HG03521 (cell line): ENCODE measurements around the gene HESX1.

Experiments used
- ATAC-seq: cut with Tn5 transposase; IDR thresholded peaks from one replicate; pipeline ENCODE4 v1.9.1; 2021; ENCODE audit warnings: mild to moderate bottlenecking, moderate library complexity; ENCODE audit not compliant: unreplicated experiment

The HESX1 gene

DNA sequence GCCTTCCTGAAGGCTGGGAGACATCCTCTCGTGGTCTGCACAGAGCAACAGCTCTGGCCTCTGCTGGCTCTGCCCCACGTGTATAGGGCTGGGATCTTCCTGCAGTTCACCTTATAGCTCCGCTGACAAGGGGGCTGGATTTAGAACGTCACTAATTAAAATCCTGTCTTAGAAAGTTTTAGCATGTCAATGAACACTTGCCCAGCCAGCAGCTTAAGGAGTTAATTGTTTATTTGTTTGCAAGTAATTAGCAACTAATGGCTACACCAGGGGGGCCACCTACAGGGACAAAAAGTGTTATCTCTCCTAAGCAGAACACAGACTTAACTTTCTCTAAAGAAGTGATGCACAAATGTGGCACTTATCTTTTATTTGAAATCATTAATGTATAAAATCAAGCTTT, at the start of gene HESX1:
Gene HESX1, minus strand, starts transcription at position 84 of the 403 bp plus-strand sequence. Its CDS starts 60 bp downstream, at position 24.
- no peak for ATAC-seq

DNA sequence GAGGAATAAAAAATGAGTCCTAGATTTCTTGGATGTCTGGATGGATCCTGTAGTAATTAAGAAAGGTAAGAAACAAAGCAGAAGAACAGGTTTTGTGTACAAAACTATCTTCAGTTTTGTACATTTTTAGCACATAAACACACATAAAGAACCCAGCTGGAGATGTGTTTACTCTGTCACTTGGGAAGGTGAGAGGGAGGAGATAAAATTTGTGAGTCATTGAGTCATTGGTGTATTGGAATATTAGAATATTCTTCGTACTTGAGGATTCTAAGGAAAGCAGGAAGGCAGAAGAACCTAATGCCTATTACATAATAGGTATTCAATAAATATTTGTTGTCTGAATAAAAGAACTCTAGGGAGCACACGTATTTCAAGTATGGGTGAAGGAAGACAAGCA, 45.2 kb upstream of the HESX1 start:
- ATAC-seq, result no peak

DNA sequence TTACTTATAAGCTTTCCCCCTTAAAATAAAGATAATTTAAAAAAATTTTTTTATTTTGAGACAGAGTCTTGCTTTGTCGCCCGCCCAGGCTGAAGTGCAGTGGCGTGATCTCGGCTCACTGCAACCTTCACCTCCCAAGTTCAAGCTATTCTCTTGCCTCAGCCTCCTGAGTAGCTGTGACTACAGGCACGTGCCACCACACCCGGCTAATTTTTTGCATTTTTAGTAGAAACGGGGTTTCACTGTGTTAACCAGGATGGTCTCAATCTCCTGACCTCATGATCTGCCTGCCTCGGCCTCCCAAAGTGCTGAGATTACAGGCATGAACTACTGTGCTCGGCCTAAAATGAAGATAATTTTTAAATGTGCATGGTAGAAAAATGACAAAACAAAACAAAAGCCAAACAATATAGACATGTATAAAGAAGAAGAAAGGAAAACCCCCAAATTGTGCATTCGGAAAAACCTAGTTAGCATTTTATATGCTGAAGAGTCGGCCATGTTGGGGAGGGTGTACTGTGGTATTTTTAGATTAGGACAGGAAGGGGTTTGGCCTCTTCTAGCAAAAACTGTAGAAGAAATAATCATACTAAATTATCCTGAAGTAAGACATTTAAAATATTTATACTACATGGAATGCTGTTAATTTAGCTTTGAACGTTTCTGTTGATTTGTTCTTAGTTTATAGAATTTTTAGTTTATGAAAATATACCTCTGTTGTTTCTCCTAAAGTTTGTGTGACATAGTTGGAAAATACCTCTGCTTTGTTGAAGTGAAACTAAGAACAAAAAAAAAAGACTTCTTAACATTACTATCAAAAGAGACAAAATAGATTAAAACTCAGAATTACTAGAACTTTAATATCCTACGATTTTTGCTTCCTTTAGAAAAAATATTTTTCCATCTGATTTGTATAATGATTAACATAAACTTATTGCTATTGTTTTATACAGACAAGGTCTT, 35.1 kb upstream of the HESX1 start:
- ATAC-seq, result no peak

DNA sequence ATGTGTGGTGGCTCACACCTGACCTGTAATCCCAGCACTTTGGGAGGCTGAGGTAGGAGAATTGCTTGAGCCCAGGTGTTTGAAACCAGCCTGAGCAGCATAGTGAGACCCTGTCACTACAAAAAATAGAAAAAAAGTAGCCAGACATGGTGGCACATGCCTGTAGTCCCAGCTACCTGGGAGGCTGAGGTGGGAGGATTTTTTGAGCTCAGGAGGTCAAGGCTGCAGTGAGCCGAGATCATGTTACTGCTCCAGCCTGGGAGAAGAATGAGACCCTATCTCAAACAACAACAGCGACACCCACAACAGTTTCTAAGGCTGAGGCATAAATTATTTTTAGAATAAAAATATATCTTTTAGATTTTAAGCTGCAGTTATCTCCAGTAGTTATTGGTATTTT, 34.0 kb upstream of the HESX1 start:
- ATAC-seq, result no peak

DNA sequence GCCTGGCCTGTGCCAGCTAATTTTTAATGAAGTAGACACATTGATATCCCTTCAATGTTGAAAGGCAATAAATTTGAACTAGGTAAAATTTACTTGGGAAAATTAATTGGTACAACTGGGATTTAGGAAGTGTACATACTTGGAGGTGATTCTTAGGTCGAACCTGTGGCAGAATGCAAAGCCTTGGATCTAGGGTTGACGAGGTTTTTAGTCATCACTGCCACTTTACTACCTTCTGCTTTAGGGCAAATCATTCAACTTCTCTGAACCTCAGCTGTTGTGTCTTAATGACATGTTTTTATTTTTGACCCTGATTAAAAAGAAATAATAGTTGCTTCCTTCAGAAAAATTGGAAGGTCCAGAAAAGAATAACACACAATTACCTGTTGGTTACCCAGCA, 30.2 kb upstream of the HESX1 start:
- ATAC-seq, result no peak

DNA sequence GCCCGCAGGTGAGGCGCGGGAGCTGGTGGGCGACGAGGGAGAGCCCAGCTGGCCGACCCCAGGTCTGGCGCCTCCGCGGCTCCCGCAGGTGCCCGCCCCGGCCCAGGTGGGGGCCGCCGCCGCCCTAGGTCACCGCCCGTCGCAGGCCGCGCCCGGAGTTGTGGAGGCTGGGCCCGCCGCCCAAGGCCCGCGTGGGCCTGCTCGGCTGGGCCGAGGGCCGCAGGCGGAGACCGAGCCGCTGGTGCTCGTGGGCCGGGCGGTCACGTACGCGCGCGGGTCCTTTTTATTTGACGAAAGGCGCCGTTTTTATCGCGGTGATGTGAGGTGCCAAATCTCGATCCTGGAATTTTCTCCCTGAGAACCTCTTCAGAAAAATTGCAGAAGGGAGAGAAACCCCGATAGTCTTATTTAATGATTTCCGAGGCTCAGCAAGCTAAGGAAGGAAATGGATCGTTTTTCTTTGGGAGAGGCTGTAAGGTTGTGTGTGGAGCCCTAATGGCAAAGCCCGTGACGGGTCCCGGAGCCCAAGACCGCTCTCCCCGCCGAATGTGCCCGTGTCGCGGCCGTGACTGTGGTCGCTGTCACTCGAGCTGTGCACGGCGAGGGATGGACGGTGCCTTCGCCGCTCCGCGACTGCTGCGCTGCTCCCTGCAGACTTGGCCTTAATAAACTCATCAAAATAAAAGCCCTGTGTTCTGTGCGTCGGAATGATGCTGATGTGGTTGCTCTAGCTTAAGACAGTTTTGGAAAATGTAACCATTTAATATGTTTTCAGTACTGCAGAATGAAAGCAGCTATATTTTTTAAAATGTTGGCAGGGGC, 28.4 kb upstream of the HESX1 start:
- peak; percentile 28 for ATAC-seq

DNA sequence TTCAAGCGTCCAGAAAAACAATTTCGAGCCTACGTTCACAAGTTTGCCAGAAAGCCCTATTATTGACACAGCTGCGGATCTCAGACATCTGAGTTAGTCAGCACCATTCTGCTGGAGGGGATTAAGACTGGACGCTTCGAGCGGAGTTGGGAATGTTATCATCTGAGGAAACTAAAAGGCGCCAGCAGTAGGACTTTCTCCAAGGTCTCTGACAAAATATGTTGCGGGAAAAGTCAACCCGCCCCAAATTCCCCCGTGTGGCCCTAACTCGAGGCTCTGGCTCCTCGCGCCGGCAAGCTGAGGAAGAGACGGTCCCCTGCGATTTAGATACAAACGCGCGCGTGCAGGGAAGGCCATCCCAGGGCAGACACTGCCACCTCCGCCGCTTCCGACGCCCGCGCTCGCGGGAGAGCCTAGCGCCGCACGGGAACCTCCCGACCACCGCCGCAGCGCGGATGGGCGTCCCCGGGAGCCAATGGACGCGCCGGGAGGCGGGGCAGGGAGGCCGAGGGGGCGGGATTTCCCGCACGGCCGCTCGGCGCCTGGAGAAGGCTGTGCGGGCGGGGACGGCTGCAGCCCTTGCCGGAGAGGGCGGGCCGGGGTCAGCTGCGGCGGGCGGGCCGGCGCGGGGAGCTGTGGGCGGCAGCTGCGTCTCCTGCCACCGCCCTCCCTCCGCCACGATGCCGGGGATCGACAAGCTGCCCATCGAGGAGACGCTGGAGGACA, 27.6 kb upstream of the HESX1 start, which contains the start of gene APPL1:
Gene APPL1, plus strand, starts transcription at position 526 of the 726 bp plus-strand sequence. Its CDS starts 155 bp downstream, at position 681.
- ATAC-seq, result peak; percentile 95

DNA sequence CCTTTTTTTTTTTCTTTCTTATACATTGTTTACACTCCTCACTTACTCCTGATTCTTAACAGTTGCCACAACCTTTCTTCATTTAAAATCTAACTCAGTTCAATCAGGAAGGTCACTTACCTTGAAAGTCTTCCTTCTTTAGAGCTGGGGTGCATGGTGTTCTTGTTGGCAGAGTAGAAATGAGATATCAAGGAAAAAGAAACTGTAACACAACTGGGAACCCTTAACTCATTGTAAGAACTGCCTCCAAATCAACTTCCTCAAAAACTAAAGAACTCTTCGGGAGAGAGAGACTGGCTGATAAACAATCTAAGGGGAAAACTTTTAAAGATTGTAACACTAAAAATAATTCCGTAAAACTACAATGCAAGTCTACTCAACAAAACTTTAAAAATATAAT, 26.4 kb upstream of the HESX1 start:
- no peak for ATAC-seq

DNA sequence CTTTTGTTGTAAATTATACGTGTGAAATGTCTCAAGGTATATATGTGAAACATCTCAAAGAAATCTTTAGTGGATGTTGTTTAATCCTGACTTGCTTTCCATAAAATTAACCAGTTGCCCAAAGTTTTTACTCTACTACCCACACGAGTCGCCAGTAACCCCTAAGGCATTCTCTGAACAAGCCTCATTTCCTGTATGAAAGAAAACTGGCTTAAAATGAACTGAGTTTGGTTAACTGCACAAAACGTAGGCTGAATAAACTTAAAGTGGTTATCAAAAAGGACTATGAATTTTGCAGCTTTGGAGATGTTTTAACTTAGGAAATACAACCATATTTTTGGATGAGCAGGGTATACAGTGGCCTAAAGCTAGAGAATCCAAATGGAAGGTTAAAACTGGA, 25.1 kb upstream of the HESX1 start:
- no peak for ATAC-seq

DNA sequence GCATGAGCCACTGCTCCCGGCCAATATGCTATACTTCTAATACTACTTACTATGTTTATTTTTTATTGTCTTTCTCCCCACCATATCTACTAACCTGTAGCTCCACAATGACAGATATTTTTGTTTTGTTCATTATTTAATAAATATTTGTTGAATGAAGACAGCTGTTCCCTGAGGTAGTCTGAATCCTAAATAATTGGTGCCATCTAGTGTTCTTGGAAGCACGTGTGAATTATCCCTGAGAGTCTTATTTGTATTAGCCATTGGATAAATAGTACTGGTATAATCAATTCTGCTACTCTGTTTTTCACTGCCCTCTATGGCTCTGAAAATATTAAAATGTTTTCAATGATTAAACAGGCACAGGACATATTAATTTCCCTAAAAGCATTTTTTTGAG, 22.1 kb upstream of the HESX1 start:
- ATAC-seq, result no peak

DNA sequence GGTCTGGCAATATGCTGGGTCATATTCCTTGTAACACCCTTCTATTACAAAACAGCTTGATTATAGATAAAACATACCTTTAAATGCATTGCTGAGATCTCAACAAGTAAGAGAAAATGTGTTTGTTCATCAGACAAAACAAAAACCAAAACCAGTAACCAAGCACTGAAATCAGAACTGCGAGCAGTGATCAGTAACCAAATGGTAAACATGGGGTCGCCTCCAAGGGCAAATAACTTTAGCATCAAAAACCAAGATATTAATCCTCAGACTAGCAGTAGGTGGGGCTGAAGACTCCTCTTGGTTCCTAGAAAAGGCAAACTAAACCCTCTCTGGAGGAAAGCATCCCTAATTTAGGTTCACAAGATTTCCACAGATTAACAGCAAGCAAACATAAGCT, 6.6 kb upstream of the HESX1 start:
- ATAC-seq, result no peak

DNA sequence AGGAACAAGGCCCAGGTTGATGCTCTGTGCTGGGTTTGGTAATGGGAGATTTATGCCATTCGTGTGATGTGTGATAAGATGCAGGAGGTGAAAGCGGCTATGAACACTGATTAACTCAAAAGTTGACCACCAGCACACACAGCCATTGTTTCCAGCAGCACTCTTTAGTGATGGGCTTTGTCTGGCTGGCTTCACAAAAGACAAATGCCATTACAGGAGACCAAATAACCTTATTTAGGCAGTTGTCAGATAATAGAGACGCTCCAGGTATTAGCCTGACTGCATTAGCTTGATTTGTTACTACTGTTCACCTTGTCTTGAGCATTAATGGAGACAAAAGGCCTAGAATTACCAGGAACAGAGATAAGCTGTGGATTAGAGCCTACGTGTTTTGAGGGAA, 5.1 kb downstream of the HESX1 start:
- ATAC-seq, result no peak

DNA sequence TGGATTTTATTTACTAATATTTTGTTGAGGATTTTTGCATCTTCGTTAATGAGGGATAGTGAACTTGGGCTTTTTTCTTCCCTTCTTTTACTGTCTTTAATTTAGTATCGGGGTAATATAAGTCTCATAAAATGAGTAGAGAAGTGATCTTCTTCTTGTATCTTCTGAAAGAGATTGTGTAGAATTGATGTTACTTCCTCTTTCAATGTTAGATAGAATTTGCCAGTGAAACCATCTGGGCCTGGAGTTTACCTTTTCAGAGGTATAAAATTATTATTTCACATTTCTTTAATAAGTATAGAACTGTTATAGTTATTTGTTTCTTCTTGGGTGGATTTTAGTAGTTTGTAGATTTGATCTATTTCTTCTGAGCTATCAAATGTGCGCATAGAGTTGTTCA, 7.8 kb downstream of the HESX1 start:
- ATAC-seq, result no peak

DNA sequence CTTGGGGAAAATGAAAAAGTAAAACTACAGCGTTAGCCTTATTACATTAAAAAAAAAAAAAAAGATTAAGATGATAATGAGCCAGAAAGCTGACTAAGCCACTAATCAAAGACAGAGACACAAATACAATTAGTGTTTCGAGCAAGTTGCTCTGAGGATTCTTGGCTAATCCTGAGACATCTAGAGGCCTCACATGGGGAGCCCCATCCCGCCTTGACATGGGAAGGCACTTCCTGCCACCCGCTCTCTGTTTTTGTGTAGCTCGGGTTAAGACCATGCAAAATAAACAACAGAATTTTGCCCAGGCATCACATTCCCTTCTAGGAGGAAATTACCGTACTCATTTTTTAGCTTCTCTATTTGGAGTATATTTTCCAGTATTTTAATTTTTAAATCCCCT, 15.3 kb downstream of the HESX1 start:
- no peak for ATAC-seq

DNA sequence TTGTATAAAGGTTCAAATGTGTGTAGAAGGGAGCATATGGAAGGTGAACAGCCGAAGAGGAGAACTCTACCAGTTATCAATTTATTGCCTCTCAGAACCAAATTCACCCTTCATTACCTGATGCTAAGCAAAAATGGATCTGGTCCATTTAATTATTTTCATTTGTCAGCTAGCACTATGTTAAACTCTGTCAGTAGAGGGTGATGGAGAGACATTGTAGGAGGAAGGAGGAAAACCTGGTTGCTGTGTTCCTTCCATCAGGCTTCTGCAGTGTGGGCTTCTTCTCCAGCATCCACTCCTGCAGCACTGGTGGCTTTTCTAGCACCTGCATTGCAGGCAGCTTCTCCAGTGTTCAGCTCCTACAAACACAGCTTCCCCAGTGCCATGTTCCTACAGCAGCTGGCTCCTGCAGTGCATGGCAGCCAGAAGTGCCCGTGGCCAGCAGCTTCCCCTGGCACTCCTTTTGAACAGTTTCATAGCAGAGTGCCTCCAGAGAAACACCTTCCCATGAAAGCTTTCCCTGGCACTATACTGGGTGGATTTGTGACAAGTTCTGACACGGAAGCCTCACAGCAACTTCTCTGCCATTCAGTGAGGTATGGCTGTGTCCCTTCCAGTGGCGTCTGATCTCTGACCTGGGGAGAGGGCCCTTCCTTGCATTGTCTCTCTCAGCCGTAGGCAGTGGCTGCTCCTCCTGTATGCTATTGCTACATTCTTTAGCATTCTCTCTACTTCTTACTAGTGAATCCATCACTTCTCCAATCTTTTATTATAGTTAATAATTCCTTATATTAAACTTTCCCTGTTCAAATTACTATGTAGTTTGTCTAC, 20.0 kb downstream of the HESX1 start:
- no peak for ATAC-seq

DNA sequence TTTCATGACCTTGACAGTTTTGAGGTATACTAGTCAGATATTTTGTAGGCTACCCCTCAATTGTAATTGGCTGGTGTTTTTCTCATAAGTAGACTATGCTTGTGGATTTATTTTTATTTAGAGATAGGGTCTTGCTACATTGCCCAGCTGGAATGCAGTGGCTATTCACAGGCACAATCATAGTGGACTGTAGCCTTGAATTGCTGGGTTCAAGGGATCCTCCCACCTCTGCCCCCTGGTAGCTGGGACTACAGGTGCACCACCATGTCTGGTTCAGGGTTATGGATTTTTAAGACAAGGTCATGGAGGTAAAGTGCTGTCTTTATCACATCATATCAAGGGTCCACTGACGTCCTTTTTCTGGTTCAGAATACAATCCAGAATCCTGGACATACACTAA, 23.7 kb downstream of the HESX1 start:
- no peak for ATAC-seq

DNA sequence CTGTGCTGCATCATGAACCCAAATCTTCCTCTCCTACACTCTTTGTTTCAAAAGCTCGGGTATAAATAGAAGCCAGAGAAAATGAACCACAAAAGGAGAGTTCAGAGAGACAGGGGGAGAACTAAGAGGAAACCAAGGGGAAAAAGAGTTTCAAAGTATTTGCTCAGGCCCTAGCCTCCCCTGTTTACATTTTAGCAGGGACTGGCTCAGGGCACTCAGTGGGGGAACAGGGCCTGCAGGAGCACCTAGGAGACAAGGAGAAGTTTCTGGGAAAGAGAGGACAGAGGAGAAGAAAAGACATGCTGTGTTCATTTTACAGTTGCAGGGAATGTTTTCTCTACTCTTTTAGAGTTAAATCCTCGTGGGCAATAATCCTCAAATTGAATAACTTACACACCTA, 26.1 kb downstream of the HESX1 start:
- no peak for ATAC-seq

DNA sequence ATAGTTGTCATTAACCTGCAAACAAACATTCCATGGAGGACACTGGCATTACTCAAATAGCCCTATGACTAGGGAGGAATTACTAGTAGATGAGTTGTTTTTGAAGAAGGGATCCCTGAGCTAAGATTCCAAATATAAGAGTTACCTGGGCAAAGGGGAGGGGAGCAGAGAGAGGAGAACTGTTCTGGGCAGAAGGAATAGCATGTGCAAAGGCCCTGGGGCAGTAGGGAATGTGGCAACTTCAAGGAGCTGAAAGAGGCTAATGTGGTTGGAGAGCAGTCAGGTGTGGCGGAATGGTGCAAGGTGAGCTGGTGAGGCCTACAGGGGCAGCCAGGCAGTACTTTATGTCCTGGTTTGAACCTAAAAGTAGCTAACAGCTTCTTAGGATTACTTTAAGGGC, 28.8 kb downstream of the HESX1 start:
- no peak for ATAC-seq

DNA sequence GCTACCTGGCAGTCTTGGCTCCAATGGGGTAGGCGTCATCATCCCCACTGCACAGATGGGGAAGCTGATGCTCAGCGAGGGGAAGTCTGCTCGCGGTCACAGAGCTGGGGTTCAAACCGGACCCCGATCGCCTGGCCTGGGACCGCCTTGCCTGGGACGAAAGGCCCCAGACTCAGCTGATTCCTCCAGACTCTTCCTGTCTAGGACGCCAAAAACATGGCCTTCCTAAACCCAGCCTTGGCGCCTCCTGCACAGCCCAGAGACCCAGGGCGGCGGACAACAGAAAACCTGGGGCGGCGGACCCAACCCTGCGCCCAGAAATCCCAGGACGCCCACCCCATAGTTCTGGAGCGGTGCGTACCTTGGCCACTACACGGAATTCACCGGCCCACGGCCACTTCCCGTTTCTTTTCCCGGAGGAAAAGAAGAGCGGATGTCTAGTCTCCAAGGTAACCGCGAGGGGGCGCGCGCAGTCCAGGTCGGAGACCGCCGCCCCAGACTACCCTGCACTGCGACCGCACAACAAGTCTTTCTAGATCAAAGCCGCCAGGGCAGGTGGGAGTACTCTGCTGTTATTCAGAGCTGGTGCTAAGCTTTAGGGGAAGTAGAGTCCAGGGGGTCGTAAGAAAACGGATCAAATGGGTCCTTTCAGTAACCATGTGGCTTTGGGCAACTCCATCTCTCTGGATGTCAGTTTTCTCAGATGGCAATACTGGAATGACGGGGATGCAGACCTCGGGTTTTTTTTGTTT, 29.7 kb downstream of the HESX1 start:
- no peak for ATAC-seq

DNA sequence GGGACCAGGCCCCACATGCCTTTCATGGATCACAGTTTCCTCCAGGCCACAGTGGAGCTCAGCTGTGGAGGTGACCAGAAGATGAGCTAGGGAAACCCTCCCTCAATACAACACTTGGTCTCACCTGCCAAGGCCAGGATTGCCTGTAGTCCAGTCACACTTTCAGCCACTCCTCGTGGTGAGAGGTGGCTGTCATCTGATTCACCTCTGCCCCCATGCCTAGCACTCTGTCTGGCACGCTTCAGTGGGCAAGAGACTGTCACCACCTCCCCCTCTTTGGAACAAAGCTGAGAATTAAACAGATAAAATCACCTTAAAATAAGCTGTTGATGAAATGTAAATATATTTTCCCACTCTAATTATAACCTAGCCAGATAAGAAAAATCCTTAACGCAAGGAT, 30.7 kb downstream of the HESX1 start:
- ATAC-seq, result no peak
